Measurements from ENCODE around the gene OR6M1. TPM values are rescaled to one million over a fixed set of nuclear protein-coding genes. Genes with fewer than 3 reads are reported as not detected.

The OR6M1 gene
- total RNA-seq: not detected
- not detected for polyA plus RNA-seq
- long read RNA-seq, donor 1: 0 reads
- long read RNA-seq, donor 2: 0 reads
- long read RNA-seq, donor 3: 0 reads
- long read RNA-seq, donor 4: 0 reads
- long read RNA-seq, donor 5: 0 reads
- long read RNA-seq, donor 6: 0 reads
- long read RNA-seq, donor 7: 0 reads
- long read RNA-seq, donor 8: 0 reads
- long read RNA-seq, donor 9: 0 reads
- long read RNA-seq, donor 10: 0 reads

DNA sequence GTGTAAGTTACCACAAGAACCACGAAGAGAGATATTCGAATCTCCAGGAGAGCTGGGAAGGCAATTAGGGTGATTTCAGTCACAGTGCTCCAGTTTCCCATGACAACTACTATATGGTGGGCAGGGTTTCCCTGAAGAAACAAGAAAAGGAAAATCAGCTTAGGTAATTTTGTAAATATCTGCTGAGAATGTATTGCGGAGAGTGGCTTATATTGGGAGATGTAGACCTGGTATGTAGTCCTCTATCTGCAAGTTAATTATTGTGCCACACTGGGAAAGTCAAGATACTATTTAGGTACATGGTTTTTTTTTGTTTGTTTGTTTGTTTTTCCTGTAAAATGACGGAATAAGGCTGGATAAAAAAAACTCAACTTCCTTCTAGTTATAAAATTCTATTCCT is at the start of gene OR6M1:
TSS of gene OR6M1 (minus strand) at position 101 of the 400 bp plus-strand sequence. CDS start at position 101, 0 bp downstream.
- Histone ChIP-seq H3K4me1 (ENCODE audit: control insufficient read depth in 2 of 2, insufficient read depth in 2 of 2, low read length in 2 of 2) (no peaks in the 10 kb centered on the region), H3K36me3 (ENCODE audit: control insufficient read depth in 2 of 2, insufficient read depth in 2 of 2, low read length in 1 of 2) (no peaks in the 10 kb centered on the region), H3K27ac (ENCODE audit: low read depth in 1 of 2, low read length in 1 of 2) (no peak within 1 kb of the TSS), H3K9me3 (ENCODE audit: control insufficient read depth in 2 of 2, insufficient read depth in 1 of 2, low read length in 1 of 2) (no peaks in the 10 kb centered on the region), H3K27me3 (ENCODE audit: control insufficient read depth in 2 of 2, insufficient read depth in 1 of 2, low read length in 1 of 2) (no peaks in the 10 kb centered on the region), H3K4me3 (ENCODE audit: low read length in 2 of 2) (no peak within 1 kb of the TSS)
- no peak for DNase-seq (ENCODE audit: low read depth in 6 of 9, low spot score in 9 of 9)
- 72% methylated on average over 4 of the region's 4 CpGs for WGBS

- 97% methylated on average over 2 of the region's 2 CpGs for WGBS
- Histone ChIP-seq H3K9me3 (ENCODE audit: control insufficient read depth in 2 of 2, insufficient read depth in 1 of 2, low read length in 1 of 2) (peaks cover 0 to 9% of the 10 kb centered on the region in 2 donors), H3K36me3 (ENCODE audit: control insufficient read depth in 2 of 2, insufficient read depth in 2 of 2, low read length in 1 of 2) (no peaks in the 10 kb centered on the region), H3K27me3 (ENCODE audit: control insufficient read depth in 2 of 2, insufficient read depth in 1 of 2, low read length in 1 of 2) (no peaks in the 10 kb centered on the region), H3K27ac (ENCODE audit: low read depth in 1 of 2, low read length in 1 of 2) (no peak overlapping the region), H3K4me3 (ENCODE audit: low read length in 2 of 2) (no peak overlapping the region), H3K4me1 (ENCODE audit: control insufficient read depth in 2 of 2, insufficient read depth in 2 of 2, low read length in 2 of 2) (no peaks in the 10 kb centered on the region)
- DNase-seq (ENCODE audit: low read depth in 6 of 9, low spot score in 9 of 9): no peak
Measured at GRCh38 chr11:123853038-123853437, 46.9 kb upstream of the OR6M1 start.

GRCh38 chr11:123852321-123852720 is 46.2 kb upstream of the OR6M1 start:
- H3K4me3 ChIP-seq (ENCODE audit: low read length in 2 of 2): no peak overlapping the region
- DNase-seq (ENCODE audit: low read depth in 6 of 9, low spot score in 9 of 9): no peak
- H3K4me1 ChIP-seq (ENCODE audit: control insufficient read depth in 2 of 2, insufficient read depth in 2 of 2, low read length in 2 of 2): no peaks in the 10 kb centered on the region
- no peak overlapping the region for H3K27ac ChIP-seq (ENCODE audit: low read depth in 1 of 2, low read length in 1 of 2)
- peaks cover 0 to 9% of the 10 kb centered on the region in 2 donors for H3K9me3 ChIP-seq (ENCODE audit: control insufficient read depth in 2 of 2, insufficient read depth in 1 of 2, low read length in 1 of 2)
- H3K36me3 ChIP-seq (ENCODE audit: control insufficient read depth in 2 of 2, insufficient read depth in 2 of 2, low read length in 1 of 2): no peaks in the 10 kb centered on the region
- no peaks in the 10 kb centered on the region for H3K27me3 ChIP-seq (ENCODE audit: control insufficient read depth in 2 of 2, insufficient read depth in 1 of 2, low read length in 1 of 2)

DNA sequence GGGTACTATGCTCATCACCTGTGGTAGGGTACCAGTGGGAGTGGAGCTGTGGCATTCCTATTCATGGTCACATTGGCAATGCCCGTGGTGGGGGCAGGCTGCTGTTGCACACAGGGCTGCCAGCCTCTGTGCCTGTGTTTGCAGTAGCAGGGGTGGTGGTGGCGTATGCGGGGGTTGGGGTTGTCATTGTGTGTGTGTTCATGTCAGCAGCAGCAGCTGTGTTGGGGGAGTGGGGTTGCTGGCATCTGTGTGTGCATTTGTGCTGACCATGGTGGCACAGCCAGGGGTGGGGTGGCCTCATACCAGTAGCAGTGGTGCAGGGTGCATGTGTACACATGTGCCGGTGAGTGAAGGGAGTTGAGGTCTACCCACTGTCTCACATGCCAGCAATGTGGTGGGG is 45.0 kb upstream of the OR6M1 start:
- no peaks in the 10 kb centered on the region for H3K27me3 ChIP-seq (ENCODE audit: control insufficient read depth in 2 of 2, insufficient read depth in 1 of 2, low read length in 1 of 2)
- no peak overlapping the region for H3K4me3 ChIP-seq (ENCODE audit: low read length in 2 of 2)
- 86% methylated on average over 4 of the region's 4 CpGs for WGBS
- DNase-seq (ENCODE audit: low read depth in 6 of 9, low spot score in 9 of 9): no peak
- H3K36me3 ChIP-seq (ENCODE audit: control insufficient read depth in 2 of 2, insufficient read depth in 2 of 2, low read length in 1 of 2): no peaks in the 10 kb centered on the region
- H3K27ac ChIP-seq (ENCODE audit: low read depth in 1 of 2, low read length in 1 of 2): no peak overlapping the region
- H3K9me3 ChIP-seq (ENCODE audit: control insufficient read depth in 2 of 2, insufficient read depth in 1 of 2, low read length in 1 of 2): peaks cover 0 to 9% of the 10 kb centered on the region in 2 donors
- no peaks in the 10 kb centered on the region for H3K4me1 ChIP-seq (ENCODE audit: control insufficient read depth in 2 of 2, insufficient read depth in 2 of 2, low read length in 2 of 2)

- 83% methylated on average over 6 of the region's 6 CpGs for WGBS
- DNase-seq (ENCODE audit: low read depth in 6 of 9, low spot score in 9 of 9): no peak
- Histone ChIP-seq H3K9me3 (ENCODE audit: control insufficient read depth in 2 of 2, insufficient read depth in 1 of 2, low read length in 1 of 2) (no peaks in the 10 kb centered on the region), H3K27ac (ENCODE audit: low read depth in 1 of 2, low read length in 1 of 2) (no peak overlapping the region), H3K27me3 (ENCODE audit: control insufficient read depth in 2 of 2, insufficient read depth in 1 of 2, low read length in 1 of 2) (no peaks in the 10 kb centered on the region), H3K4me1 (ENCODE audit: control insufficient read depth in 2 of 2, insufficient read depth in 2 of 2, low read length in 2 of 2) (no peaks in the 10 kb centered on the region), H3K36me3 (ENCODE audit: control insufficient read depth in 2 of 2, insufficient read depth in 2 of 2, low read length in 1 of 2) (no peaks in the 10 kb centered on the region), H3K4me3 (ENCODE audit: low read length in 2 of 2) (no peak overlapping the region)
Measured at GRCh38 chr11:123841174-123841573, 35.0 kb upstream of the OR6M1 start.

- H3K4me3 ChIP-seq (ENCODE audit: low read length in 2 of 2): no peak overlapping the region
- H3K36me3 ChIP-seq (ENCODE audit: control insufficient read depth in 2 of 2, insufficient read depth in 2 of 2, low read length in 1 of 2): no peaks in the 10 kb centered on the region
- WGBS: 93% methylated on average over 5 of the region's 5 CpGs
- H3K27me3 ChIP-seq (ENCODE audit: control insufficient read depth in 2 of 2, insufficient read depth in 1 of 2, low read length in 1 of 2): no peaks in the 10 kb centered on the region
- no peak overlapping the region for H3K27ac ChIP-seq (ENCODE audit: low read depth in 1 of 2, low read length in 1 of 2)
- DNase-seq (ENCODE audit: low read depth in 6 of 9, low spot score in 9 of 9): no peak
- H3K4me1 ChIP-seq (ENCODE audit: control insufficient read depth in 2 of 2, insufficient read depth in 2 of 2, low read length in 2 of 2): no peaks in the 10 kb centered on the region
- no peaks in the 10 kb centered on the region for H3K9me3 ChIP-seq (ENCODE audit: control insufficient read depth in 2 of 2, insufficient read depth in 1 of 2, low read length in 1 of 2)
Measured at GRCh38 chr11:123839131-123839530, 33.0 kb upstream of the OR6M1 start.

- H3K4me1 ChIP-seq (ENCODE audit: control insufficient read depth in 2 of 2, insufficient read depth in 2 of 2, low read length in 2 of 2): no peaks in the 10 kb centered on the region
- WGBS: 72% methylated on average over 1 of the region's 1 CpG
- no peak overlapping the region for H3K27ac ChIP-seq (ENCODE audit: low read depth in 1 of 2, low read length in 1 of 2)
- H3K27me3 ChIP-seq (ENCODE audit: control insufficient read depth in 2 of 2, insufficient read depth in 1 of 2, low read length in 1 of 2): no peaks in the 10 kb centered on the region
- no peaks in the 10 kb centered on the region for H3K36me3 ChIP-seq (ENCODE audit: control insufficient read depth in 2 of 2, insufficient read depth in 2 of 2, low read length in 1 of 2)
- no peak for DNase-seq (ENCODE audit: low read depth in 6 of 9, low spot score in 9 of 9)
- no peaks in the 10 kb centered on the region for H3K9me3 ChIP-seq (ENCODE audit: control insufficient read depth in 2 of 2, insufficient read depth in 1 of 2, low read length in 1 of 2)
- H3K4me3 ChIP-seq (ENCODE audit: low read length in 2 of 2): no peak overlapping the region
Measured at GRCh38 chr11:123838659-123839058, 32.5 kb upstream of the OR6M1 start.

DNA sequence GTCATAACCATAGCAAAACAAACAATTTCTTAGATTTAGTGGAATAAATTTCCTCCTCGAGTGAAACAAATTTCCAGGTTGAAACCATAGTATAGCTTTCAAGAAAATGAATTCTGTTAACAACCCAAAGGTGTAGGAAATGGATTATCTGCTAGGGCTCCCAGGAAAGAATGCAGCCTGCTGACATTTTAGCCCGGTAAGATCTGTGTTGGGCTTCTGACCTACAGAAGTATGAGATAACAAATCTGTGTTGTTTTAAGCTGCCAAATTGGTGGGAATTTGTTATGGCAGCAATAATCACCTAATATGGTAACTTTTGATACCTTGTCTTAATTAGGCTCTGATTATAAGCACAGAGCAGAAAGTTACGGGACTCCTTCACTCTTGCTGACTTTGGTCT is 32.0 kb upstream of the OR6M1 start:
- no peaks in the 10 kb centered on the region for H3K4me1 ChIP-seq (ENCODE audit: control insufficient read depth in 2 of 2, insufficient read depth in 2 of 2, low read length in 2 of 2)
- no peaks in the 10 kb centered on the region for H3K36me3 ChIP-seq (ENCODE audit: control insufficient read depth in 2 of 2, insufficient read depth in 2 of 2, low read length in 1 of 2)
- H3K27me3 ChIP-seq (ENCODE audit: control insufficient read depth in 2 of 2, insufficient read depth in 1 of 2, low read length in 1 of 2): no peaks in the 10 kb centered on the region
- H3K27ac ChIP-seq (ENCODE audit: low read depth in 1 of 2, low read length in 1 of 2): no peak overlapping the region
- H3K4me3 ChIP-seq (ENCODE audit: low read length in 2 of 2): no peak overlapping the region
- WGBS: 84% methylated on average over 3 of the region's 3 CpGs
- H3K9me3 ChIP-seq (ENCODE audit: control insufficient read depth in 2 of 2, insufficient read depth in 1 of 2, low read length in 1 of 2): no peaks in the 10 kb centered on the region
- no peak for DNase-seq (ENCODE audit: low read depth in 6 of 9, low spot score in 9 of 9)

DNA sequence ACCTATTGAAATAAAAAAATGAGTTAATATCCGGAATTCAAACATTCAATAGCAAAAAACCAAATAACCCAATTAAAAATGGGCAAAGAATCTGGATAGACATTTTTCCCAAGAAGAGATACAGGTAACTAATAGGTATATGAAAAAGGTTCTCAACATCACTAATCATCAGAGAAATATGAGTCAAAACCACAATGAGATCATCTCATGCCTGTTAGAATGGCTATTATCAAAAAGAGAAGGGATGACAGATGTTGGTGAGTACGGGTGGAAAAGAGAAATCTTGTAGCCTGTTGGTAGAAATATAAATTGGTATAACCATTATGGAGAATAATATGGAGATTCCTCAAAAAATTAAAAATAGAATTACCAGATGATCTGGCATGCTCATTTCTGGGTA is 26.9 kb upstream of the OR6M1 start:
- H3K27ac ChIP-seq (ENCODE audit: low read depth in 1 of 2, low read length in 1 of 2): no peak overlapping the region

GRCh38 chr11:123829745-123830144 is 23.6 kb upstream of the OR6M1 start:
- Histone ChIP-seq H3K4me3 (ENCODE audit: low read length in 2 of 2) (no peak overlapping the region), H3K4me1 (ENCODE audit: control insufficient read depth in 2 of 2, insufficient read depth in 2 of 2, low read length in 2 of 2) (no peaks in the 10 kb centered on the region), H3K27me3 (ENCODE audit: control insufficient read depth in 2 of 2, insufficient read depth in 1 of 2, low read length in 1 of 2) (no peaks in the 10 kb centered on the region), H3K27ac (ENCODE audit: low read depth in 1 of 2, low read length in 1 of 2) (no peak overlapping the region), H3K9me3 (ENCODE audit: control insufficient read depth in 2 of 2, insufficient read depth in 1 of 2, low read length in 1 of 2) (no peaks in the 10 kb centered on the region), H3K36me3 (ENCODE audit: control insufficient read depth in 2 of 2, insufficient read depth in 2 of 2, low read length in 1 of 2) (no peaks in the 10 kb centered on the region)
- WGBS: 96% methylated on average over 7 of the region's 7 CpGs
- DNase-seq (ENCODE audit: low read depth in 6 of 9, low spot score in 9 of 9): no peak

More for the DNA sequence above, 26.9 kb upstream of the OR6M1 start:
- 88% methylated on average over 2 of the region's 2 CpGs for WGBS
- no peaks in the 10 kb centered on the region for H3K4me1 ChIP-seq (ENCODE audit: control insufficient read depth in 2 of 2, insufficient read depth in 2 of 2, low read length in 2 of 2)
- no peaks in the 10 kb centered on the region for H3K36me3 ChIP-seq (ENCODE audit: control insufficient read depth in 2 of 2, insufficient read depth in 2 of 2, low read length in 1 of 2)
- no peaks in the 10 kb centered on the region for H3K27me3 ChIP-seq (ENCODE audit: control insufficient read depth in 2 of 2, insufficient read depth in 1 of 2, low read length in 1 of 2)
- no peak overlapping the region for H3K4me3 ChIP-seq (ENCODE audit: low read length in 2 of 2)
- H3K9me3 ChIP-seq (ENCODE audit: control insufficient read depth in 2 of 2, insufficient read depth in 1 of 2, low read length in 1 of 2): no peaks in the 10 kb centered on the region
- DNase-seq (ENCODE audit: low read depth in 6 of 9, low spot score in 9 of 9): no peak
